LoVo (cell line): ENCODE results near the gene FAM163B.
"Not testable (repeated sequence)": the region's sequence is repeated elsewhere in the genome, so short reads cannot be mapped to it uniquely, and the experiment has no call there.

Experiments
- DNase-seq: peaks from one replicate; pipeline ENCODE4 v3.0.0-alpha.2; 2016; ENCODE audit warnings: low spot score

FAM163B gene

GRCh38 chr9:133566817-133567216 lies 42.4 kb downstream of the FAM163B start:
- DNase-seq: no peak

DNA sequence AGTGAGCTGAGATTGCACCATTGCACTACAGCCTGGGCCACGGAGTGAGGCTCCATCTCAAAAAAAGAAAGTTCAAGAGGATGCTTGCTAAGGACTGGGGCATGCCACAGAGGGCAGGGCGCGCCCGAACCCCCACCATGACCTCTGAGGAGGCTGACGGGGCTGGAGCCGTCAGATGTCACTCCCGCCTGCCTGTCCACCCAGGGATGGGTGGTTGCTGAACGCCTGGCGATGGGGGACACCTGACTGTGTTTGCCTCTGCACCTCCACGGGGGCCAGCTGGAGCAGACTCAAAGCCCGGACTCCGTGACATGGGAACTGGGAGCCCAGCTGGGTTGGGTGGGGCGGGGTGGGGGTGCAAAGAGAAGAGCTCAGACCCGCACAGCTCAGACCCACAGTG lies 42.8 kb downstream of the FAM163B start:
- no peak for DNase-seq

DNA sequence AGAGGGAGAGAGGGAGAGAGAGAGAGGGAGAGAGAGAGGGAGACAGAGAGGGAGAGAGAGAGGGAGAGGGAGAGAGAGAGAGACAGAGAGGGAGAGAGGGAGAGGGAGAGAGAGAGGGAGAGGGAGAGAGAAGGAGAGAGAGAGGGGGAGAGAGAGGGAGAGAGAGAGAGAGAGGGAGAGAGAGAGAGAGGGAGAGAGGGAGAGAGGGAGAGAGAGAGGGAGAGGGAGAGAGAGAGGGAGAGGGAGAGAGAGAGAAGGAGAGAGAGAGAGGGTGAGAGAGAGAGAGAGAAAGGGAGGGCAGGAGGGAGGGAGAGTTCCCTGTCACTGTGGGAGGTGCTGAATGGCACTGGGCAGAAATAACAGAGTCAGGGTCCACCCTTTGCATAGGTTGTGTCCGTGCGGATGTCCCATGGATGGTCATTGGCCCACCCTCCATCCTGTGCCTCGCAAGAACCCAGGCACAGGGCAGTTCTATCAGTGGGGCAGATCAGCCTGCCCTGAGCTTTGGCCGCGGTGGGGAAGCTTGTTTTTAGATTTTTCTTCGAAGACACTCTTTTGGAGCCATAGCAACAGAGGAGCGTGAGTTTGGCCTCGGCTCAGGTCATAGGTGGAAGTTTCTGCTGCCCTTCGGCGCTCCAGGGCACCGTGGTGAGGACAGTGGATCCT lies 44.6 kb downstream of the FAM163B start:
- DNase-seq: no peak

- DNase-seq: not testable (repeated sequence)
Observed at GRCh38 chr9:133563814-133564213, 45.4 kb downstream of the FAM163B start.

DNA sequence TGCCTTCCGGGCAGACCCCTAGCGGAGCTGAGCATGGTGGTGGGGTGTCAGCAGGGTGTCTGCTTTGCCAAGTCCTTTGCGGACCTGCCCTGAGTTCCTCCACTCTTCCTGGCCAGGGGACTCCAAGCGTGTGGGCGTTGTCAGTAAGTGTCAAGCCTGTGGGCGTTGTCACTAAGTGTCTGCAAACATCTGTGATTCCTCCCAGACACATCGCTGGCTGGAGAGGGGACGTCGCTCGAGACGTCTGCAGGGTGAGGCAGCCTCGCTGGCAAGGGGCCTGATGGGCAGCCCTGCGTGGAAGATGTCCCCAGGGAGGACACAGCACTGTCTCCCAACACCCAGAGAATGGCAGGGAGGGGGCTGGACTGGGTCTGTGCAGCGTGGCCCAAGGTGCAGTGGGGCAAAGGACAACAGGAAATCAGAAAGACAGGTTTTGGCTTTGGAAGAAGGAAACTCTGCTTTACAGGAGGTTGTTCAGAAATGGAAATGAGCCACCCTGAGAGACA lies 45.8 kb downstream of the FAM163B start:
- DNase-seq: peak; percentile 34

- DNase-seq: no peak
Observed at GRCh38 chr9:133562611-133563290, 46.4 kb downstream of the FAM163B start.

GRCh38 chr9:133561976-133562554 lies 47.1 kb downstream of the FAM163B start:
- no peak for DNase-seq

GRCh38 chr9:133560944-133561343 lies 48.2 kb downstream of the FAM163B start:
- no peak for DNase-seq

DNA sequence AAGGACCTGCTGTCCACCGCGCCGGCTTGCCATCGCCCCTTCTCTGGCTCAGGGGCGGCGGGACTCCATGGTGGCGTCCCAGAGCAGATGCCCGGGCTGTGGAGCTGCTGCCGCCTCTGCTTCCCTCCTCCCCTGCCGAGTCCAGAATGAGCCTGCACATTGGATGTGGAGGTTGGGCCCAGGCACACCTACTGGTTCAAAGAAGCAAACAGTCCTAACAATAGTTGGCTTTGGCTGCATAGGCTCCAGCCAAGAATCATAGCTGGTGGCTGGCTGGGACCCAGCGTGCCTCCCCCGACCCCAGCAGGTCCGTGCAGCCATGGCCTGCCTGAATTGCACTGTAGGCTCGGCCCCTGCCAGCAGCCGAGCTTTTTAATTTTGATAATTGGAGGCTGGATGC lies 48.9 kb downstream of the FAM163B start:
- no peak for DNase-seq

- DNase-seq: no peak
Observed at GRCh38 chr9:133558191-133559126, 50.7 kb downstream of the FAM163B start.

- no peak for DNase-seq
Observed at GRCh38 chr9:133557581-133557980, 51.6 kb downstream of the FAM163B start.

GRCh38 chr9:133556354-133556753 lies 52.8 kb downstream of the FAM163B start:
- DNase-seq: no peak

DNA sequence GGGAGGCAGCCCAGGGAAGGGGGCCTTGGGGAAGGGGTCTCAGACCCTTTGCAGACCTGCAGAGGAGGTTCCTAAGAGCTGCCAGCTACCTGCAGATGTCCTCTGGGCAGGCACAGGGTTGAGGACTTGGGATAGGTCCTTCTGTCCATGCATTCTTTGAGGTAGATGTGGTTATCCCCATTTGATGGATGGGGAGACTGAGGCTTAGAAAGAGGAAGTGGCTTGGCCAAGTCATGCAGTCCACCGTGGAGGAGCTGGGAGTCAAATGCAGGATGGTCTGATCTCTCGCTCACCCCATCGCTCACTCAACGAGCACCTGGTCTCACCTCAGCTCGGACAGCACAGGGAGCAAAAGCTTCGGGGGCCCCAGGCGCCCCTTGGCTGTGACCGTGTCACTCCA lies 54.5 kb downstream of the FAM163B start:
- DNase-seq: no peak

DNA sequence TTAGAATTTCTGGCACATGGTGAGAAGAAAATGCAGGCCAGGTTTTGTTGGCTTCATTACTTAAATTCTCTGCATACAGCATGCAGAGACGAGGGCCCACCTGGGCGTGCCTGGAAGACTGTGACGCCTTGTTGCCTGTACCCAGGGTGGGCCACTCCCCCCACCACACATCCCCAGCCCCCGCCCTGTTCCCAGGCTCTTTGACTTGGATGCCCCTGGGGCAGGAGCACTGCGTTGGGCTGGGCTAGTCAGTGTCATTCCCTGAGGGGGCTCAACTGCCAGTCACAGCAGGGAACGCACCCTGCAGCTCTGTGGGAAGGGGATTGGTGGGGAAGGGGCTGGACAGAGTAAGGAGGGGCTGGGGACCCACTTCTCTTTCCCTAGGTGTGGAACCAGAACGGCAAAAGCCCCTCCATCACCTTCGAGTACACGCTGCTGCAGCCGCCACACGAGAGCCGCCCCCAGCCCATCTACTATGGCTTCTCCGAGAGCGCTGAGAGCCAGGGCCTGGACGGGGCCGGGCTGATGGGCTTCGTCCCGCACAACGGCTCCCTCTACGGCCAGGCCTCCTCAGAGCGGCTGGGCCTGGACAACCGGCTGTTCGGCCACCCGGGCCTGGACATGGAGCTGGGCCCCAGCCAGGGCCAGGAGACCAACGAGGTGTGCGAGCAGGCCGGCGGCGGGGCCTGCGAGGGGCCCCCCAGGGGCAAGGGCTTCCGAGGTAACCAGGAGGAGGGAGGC lies 55.0 kb downstream of the FAM163B start:
- no peak for DNase-seq

DNA sequence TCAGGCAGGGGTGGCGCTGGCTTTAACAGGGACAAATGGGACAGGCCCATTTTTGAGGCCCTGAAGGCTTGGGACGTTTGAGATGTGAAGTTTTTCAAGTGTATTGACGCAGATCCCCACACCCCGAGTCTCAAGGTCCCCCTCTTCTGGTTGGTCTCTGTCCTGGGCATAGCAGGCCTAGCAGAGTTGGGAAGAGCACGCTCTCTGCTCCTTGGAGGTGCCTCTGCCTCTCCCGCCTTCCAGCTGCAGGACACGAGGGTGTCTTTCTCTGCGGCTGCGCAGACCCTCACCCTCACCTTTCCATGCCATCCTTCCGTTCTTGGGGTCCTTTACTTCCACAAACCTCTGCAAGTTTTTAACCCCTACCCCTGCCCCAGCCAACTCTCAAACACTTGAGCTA lies 56.1 kb downstream of the FAM163B start:
- no peak for DNase-seq

GRCh38 chr9:133552236-133552635 lies 57.0 kb downstream of the FAM163B start:
- no peak for DNase-seq

GRCh38 chr9:133551446-133551845 lies 57.7 kb downstream of the FAM163B start:
- no peak for DNase-seq

DNA sequence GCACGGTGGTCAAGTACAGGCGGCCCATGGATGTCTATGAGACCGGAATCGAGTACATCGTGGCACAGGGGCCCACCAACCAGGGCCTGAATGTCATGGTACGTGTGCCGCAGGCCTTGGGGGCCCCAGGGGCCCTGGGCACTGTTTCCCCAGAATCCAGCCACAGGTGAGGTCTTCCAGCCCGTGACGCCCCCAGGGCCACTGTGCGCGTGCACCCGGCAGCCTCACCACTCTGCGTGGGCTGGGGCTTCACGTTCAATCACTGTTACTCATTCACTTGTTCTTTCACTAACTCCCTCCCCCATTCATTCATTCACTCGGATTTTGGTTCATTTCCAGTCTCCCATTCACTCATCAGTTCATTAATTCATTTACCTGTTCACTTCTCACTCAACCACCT lies 62.1 kb downstream of the FAM163B start:
- no peak for DNase-seq

DNA sequence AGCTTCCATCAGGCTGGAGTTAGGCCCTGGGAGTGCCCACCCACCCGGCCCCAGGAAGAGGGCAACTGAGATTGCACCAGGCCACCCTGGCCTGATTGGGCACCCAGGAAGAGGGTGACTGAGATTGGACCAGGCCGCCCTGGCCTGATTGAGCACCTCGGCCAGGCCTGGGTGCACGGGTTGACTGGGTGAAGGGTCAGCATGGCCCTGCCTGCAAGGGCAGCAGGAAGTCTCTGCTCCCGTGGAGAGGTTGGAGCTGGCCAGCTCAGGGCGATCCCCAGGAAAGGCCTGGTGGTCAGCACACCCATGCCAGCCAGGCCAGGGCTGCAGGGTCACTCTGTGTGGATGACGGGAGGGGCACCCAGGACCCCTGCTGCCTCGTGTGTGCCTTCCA lies 62.9 kb downstream of the FAM163B start:
- no peak for DNase-seq

GRCh38 chr9:133545494-133546286 lies 63.5 kb downstream of the FAM163B start:
- no peak for DNase-seq
